ENCODE data around the gene DEDD2.

DEDD2 gene

GRCh38 chr19:42197375-42197817 lies 20.1 kb downstream of the DEDD2 start:
- no peak for DNase-seq

GRCh38 chr19:42196011-42197001 lies 21.2 kb downstream of the DEDD2 start:
- no peak for DNase-seq

GRCh38 chr19:42193706-42194105 lies 23.8 kb downstream of the DEDD2 start:
- DNase-seq = no peak

DNA sequence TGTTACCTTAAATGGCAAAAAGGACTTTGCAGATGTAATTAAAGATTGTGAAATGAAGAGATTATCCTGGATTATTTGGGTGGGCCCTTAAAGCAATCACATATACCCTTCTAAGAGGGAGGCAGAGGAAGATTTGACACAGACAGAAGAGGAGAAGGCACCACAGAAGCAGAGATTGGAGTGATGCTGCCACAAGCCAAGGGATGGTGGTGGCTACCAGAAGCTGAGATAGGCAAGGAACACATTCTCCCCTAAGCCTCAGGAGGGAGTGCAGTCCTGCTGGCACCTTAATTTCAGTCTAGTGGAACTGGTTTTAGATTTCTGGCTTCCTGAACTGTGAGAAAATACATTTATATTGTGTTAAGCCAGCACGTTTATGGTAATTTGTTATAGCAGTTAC lies 24.2 kb downstream of the DEDD2 start:
- DNase-seq = no peak

DNA sequence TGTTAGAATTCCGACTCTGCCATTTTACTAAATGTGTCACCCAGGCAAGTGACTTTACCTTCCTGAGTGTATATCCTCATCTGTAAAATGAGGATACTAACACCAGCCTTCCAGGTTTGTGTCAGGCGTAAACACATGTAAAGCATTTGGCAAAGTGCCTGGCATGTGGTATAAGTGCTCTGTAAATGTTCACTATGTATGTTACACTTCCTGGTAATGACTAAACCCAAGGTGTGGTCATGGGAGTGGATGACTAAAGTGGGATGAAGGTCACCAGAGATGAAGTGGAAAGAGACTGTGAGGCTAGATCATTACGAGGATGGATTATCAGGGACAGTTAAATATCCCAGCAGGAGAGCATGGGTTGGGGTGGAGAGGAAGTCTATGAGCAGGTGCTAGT lies 25.6 kb downstream of the DEDD2 start:
- peak; percentile 93 for DNase-seq

- no peak for DNase-seq
Measured at GRCh38 chr19:42191330-42191729, 26.1 kb downstream of the DEDD2 start.

DNA sequence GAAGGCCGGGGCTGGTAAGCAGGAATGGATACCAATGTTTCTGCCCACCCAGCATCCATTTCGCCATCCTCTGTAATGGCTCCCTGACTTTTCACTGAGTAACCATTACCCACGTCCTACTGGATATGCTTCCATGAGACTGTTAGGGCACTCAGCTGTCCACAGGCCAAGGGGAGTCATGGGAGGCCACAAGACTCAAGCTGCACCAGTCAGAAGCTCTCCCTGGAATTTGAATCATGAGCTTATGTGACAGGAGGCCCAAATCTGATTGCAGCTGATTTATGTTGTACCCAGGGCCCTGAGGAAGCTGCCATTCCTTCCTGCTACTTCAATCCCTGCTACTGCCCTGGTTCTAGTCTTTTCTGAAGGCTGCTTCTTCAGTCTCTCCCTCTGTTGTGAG lies 28.3 kb downstream of the DEDD2 start:
- no peak for DNase-seq

DNA sequence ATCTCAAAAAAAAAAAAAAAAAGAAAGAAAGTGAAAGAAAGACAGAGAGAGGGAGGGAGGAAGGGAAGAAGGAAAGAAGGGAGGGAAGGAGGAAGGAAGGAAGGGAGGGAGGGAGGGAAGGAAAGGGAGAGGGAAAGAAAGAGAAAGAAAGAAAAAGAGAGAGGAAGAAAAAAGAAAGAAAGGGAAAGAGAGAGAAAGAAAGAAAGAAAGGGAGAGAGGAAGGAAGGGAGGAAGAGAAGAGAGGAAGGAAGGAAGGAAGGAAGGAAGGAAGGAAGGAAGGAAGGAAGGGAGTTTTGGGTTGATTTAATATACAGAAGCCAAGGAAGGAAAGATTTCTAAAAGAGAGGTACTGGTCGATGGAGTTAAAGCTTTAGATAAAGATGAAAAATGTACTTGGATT lies 28.8 kb downstream of the DEDD2 start:
- DNase-seq = no peak

- DNase-seq = no peak
Measured at GRCh38 chr19:42185277-42185676, 32.2 kb downstream of the DEDD2 start.

GRCh38 chr19:42184401-42184861 lies 33.0 kb downstream of the DEDD2 start:
- DNase-seq = peak; percentile 65

DNA sequence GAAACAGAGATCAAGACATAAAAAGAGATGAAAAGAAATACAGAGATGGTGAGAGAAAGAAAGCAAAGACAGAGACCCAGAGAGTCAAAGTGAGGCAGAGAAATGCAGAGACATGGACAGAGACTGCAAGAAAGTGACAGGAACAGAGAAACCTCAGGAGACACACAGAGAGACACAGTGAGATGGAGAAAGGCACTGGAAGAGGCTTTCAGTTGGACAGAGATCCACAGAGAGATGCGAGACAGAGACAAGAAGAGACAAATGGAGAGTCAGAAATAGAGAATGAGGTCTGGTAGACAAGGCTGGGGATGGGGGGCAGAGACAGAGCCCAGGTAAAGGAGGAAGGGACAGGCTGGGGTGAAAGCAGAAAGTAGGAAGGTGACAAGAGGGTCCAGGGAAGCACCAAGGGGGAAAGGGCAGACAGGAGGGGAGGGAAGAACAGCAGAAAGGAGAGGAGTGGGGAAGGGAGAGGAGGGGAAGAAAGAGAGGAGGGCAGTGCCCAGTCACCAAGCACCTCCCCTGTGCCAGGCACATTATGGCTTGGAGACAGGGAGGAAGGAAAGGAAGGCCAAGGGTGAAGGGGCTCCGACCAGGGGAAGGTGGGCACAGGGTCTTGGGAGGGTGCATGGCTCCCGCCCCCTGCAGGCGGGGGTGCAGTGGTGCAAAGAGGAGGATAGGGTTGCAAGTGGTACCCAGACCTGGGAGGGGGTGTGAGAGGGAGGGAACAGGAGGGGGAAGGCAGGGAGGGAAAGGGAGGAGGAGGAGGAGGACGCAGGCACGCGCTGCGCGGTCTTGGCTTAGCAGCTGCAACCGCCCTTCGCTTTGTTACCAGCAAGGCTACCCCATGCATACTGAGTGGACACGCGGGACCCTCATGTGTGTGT lies 38.4 kb downstream of the DEDD2 start:
- DNase-seq = no peak

DNA sequence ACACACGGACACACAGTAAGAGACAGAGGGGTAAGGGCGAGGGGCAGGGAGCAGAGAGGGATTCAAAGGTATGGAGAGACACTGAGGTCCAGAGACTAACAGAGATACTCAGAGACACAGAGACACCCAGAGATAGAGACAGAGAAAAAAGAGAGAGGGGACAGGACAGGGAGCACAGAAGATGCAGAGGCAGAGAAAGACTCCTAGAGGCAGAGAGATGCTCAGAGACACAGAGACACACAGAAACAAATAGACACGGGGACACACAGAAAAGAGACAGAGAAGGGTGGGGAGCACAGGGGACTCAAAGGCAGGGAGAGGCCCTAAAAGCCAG lies 39.8 kb downstream of the DEDD2 start:
- no peak for DNase-seq

DNA sequence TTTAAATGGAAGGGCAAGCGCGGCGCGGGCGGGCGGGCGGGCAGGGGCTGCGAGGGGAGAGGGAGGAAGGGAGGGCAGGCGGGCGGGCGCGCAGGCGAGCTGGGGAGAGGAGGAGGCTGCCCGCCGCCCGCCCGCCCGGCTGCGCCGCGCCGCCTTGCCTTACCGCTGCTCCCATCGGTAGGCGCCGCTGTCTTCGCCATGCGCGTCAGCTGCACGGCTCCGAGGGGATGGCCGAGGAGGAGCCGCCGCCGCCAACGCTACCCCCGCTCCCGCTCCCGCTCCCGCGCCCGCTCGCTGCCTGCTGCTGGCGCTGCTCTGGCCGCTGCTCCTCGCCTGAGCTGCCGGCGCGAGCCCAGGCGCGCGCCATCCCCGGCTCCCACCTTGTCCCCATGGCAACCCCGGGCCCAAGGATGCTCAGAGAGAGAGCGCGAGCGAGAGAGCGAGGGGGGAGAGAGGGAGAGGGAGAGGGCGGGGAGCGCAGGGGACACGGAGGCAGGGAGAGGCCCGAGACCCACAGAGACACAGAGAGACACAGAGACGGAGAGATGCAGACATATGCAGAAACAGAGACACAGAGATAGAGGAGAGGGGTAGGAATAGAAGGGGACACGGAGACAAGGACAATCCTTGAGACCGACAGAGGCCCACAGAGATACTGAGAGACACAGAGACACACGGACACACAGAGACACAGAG lies 40.3 kb downstream of the DEDD2 start:
- peak; percentile 87 for DNase-seq

DNA sequence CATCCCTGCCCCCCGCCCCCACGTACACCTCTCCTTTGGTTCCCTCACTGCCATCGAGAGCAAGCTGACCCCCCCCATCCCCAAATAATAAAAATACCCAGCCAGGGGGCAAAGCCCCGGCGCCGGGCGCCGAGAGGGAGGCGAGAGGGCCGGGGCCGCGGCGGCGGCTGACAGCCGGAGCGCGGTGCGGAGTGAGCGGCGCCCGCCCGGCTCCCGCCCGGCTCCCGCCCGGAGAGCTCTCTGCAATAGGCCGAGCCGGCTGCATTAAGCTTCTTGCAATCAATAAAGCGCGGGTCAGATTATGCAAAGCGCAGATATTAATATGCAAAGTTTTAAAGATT lies 40.9 kb downstream of the DEDD2 start:
- peak; percentile 76 for DNase-seq

GRCh38 chr19:42175952-42176648 lies 41.4 kb downstream of the DEDD2 start:
- peak; percentile 70 for DNase-seq

DNA sequence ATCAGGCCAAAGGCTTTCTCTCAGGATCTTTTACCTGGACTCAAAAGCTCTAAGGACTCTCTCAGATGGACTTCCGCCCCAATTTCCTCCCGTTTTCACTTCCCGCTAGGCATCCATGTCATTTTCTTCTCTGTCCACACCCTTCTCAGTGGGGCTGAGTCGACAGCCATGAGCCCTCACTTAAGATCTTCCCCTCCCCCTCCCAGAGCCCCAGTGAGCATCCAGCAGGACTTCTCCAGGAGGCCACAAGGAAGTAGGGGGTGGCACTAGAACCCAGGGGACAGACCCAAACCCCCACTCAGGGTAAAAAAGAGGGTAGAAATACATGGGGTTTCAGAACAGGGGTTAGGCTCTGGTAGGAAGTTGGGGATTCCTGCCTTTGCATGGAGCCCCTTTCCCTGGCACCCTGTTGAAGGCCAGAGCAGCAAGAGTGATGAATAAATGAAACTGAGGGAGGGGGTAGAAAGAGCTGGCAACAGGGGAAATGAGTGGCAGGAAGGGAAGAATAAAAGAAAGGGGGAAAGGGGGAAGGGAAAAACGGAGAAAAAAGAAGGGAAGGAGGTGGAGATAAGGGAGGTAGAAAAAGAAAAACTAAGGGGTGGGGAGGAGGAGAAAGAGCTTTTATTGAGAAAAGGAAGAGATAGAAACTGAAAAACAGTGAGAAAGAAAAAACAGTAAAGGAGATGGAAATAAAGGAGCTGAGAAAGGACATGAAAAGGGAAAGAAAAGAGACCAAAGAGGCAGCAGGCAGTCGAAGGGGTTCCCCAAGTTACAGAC lies 42.3 kb downstream of the DEDD2 start:
- no peak for DNase-seq

- DNase-seq = no peak
Measured at GRCh38 chr19:42174188-42174587, 43.3 kb downstream of the DEDD2 start.

DNA sequence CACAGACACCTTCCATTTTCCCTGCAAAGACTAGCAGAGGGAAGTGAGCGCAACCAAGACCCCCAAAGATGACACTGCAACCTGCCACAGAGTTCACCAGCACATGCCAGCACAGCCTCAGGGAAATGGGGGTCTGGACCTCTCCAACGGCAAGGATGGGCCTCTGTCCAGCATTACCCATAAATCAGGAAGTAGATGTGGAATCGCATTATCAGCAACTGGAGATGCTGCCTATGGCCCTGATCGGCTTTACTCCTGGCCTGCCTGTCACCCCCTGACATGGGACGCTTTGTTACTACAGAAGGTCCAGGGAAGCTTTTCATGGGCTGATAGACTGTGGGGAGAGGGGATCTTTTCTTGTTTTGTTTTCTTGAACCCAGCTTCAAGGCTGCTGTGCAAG lies 43.8 kb downstream of the DEDD2 start:
- DNase-seq = no peak

GRCh38 chr19:42172261-42172660 lies 45.2 kb downstream of the DEDD2 start:
- no peak for DNase-seq

- DNase-seq = no peak
Measured at GRCh38 chr19:42170715-42171114, 46.8 kb downstream of the DEDD2 start.
